ENCODE data around the gene BOC.

Gene BOC

GRCh38 chr3:113264283-113265131 lies 53.1 kb downstream of the BOC start:
- TF ChIP-seq CTCF (conservative IDR thresholded peaks at IDR 0.05; ENCODE audit: control insufficient read depth, insufficient read depth, low read depth, low read length) = no peak

GRCh38 chr3:113265231-113265630 lies 53.9 kb downstream of the BOC start:
- H3K4me3 ChIP-seq (ENCODE audit: control insufficient read depth, low read depth, low read length) = no peak overlapping the region
- no peak for DNase-seq (ENCODE audit: low read depth)
- TF ChIP-seq CTCF (conservative IDR thresholded peaks at IDR 0.05; ENCODE audit: control insufficient read depth, insufficient read depth, low read depth, low read length) = no peak

More at GRCh38 chr3:113264283-113265131, 53.1 kb downstream of the BOC start:
- H3K4me3 ChIP-seq (ENCODE audit: control insufficient read depth, low read depth, low read length) = no peak overlapping the region
- DNase-seq (ENCODE audit: low read depth) = no peak

- DNase-seq (ENCODE audit: low read depth) = no peak
- H3K4me3 ChIP-seq (ENCODE audit: control insufficient read depth, low read depth, low read length) = no peak overlapping the region
- no peak for TF ChIP-seq CTCF (conservative IDR thresholded peaks at IDR 0.05; ENCODE audit: control insufficient read depth, insufficient read depth, low read depth, low read length)
Observed at GRCh38 chr3:113266738-113267137, 55.4 kb downstream of the BOC start.

- no peak overlapping the region for H3K4me3 ChIP-seq (ENCODE audit: control insufficient read depth, low read depth, low read length)
- TF ChIP-seq CTCF (conservative IDR thresholded peaks at IDR 0.05; ENCODE audit: control insufficient read depth, insufficient read depth, low read depth, low read length) = no peak
- DNase-seq (ENCODE audit: low read depth) = no peak
Observed at GRCh38 chr3:113268311-113268710, 57.0 kb downstream of the BOC start.

- no peak for TF ChIP-seq CTCF (conservative IDR thresholded peaks at IDR 0.05; ENCODE audit: control insufficient read depth, insufficient read depth, low read depth, low read length)
- DNase-seq (ENCODE audit: low read depth) = no peak
- no peak overlapping the region for H3K4me3 ChIP-seq (ENCODE audit: control insufficient read depth, low read depth, low read length)
Observed at GRCh38 chr3:113268942-113269341, 57.6 kb downstream of the BOC start.

GRCh38 chr3:113269661-113270060 lies 58.3 kb downstream of the BOC start:
- DNase-seq (ENCODE audit: low read depth) = no peak
- TF ChIP-seq CTCF (conservative IDR thresholded peaks at IDR 0.05; ENCODE audit: control insufficient read depth, insufficient read depth, low read depth, low read length) = no peak
- H3K4me3 ChIP-seq (ENCODE audit: control insufficient read depth, low read depth, low read length) = no peak overlapping the region

Data from fibroblast of mammary gland (primary cell).